OCI-LY1 (cell line): Measurements from ENCODE around the gene CLDND1.
A peak's percentile ranks its signal among the peaks of the same experiment; 100 is the strongest.

Source experiments
- H2AFZ ChIP-seq: fragments of 200-600 bp; sonication (generic), shearing (Covaris generic); 2 replicates; pipeline ENCODE4 v1.6.0; 2014; ENCODE audit warnings: antibody characterized with exemption, mild to moderate bottlenecking, low read length
- H3F3A ChIP-seq: fragments of 200-600 bp; sonication (generic), shearing (Covaris generic); 2 replicates; pipeline ENCODE4 v1.6.0; 2014; ENCODE audit warnings: mild to moderate bottlenecking, antibody characterized with exemption, low read length, moderate library complexity; ENCODE audit not compliant: insufficient read depth
- H3K27ac ChIP-seq: fragments of 200-600 bp; sonication (generic); 2 replicates; pipeline ENCODE4 v1.5.1; 2014; ENCODE audit warnings: low read length, mixed run types, mild to moderate bottlenecking, low read depth; ENCODE audit not compliant: poor library complexity, severe bottlenecking
- H3K27me3 ChIP-seq: fragments of 200-600 bp; sonication (generic); 2 replicates; pipeline ENCODE4 v1.6.0; 2014; ENCODE audit warnings: antibody characterized with exemption, mild to moderate bottlenecking, low read length, moderate library complexity; ENCODE audit not compliant: insufficient read depth
- H3K36me3 ChIP-seq: fragments of 200-600 bp; sonication (generic); 2 replicates; pipeline ENCODE4 v1.6.1; 2014; ENCODE audit warnings: mild to moderate bottlenecking, antibody characterized with exemption, low read length, moderate library complexity, mixed read lengths; ENCODE audit not compliant: insufficient read depth
- H3K4me1 ChIP-seq: fragments of 200-600 bp; sonication (generic); 2 replicates; pipeline ENCODE4 v1.5.1; 2014; ENCODE audit warnings: mild to moderate bottlenecking, low read length, moderate library complexity; ENCODE audit not compliant: insufficient read depth, severe bottlenecking
- H3K4me2 ChIP-seq: fragments of 200-600 bp; sonication (generic), shearing (Covaris generic); 2 replicates; pipeline ENCODE4 v1.6.1; 2014; ENCODE audit warnings: low read length
- H3K4me3 ChIP-seq: fragments of 200-600 bp; sonication (generic); 2 replicates; pipeline ENCODE4 v1.5.1; 2014; ENCODE audit warnings: low read length, low read depth, mild to moderate bottlenecking, mixed read lengths; ENCODE audit not compliant: poor library complexity, severe bottlenecking
- H3K79me2 ChIP-seq: fragments of 200-600 bp; shearing (Covaris generic); 2 replicates; pipeline ENCODE4 v1.6.1; 2016; ENCODE audit warnings: mixed run types, low read length, mixed read lengths; ENCODE audit not compliant: insufficient read depth
- H3K9ac ChIP-seq: fragments of 200-600 bp; sonication (generic), shearing (Covaris generic); 2 replicates; pipeline ENCODE4 v1.6.1; 2014; ENCODE audit warnings: mild to moderate bottlenecking, low read length, mixed read lengths
- H3K9me2 ChIP-seq: fragments of 200-600 bp; sonication (generic), shearing (Covaris generic); 2 replicates; pipeline ENCODE4 v1.6.1; 2014; ENCODE audit warnings: low read depth, mild to moderate bottlenecking, low read length, mixed read lengths
- H3K9me3 ChIP-seq: fragments of 200-600 bp; shearing (Covaris generic); 2 replicates; pipeline ENCODE4 v1.6.1; 2014; ENCODE audit warnings: low read length, mixed read lengths
- H4K20me1 ChIP-seq: fragments of 200-600 bp; sonication (generic), shearing (Covaris generic); 2 replicates; pipeline ENCODE4 v1.6.0; 2016; ENCODE audit warnings: mild to moderate bottlenecking, low read length; ENCODE audit not compliant: insufficient read depth
- CTCF ChIP-seq: fragments of 200-600 bp; sonication (generic), shearing (Covaris generic); IDR thresholded peaks from 2 replicates; pipeline ENCODE4 v1.5.1; 2017; ENCODE audit warnings: mild to moderate bottlenecking, antibody characterized with exemption, low read length, moderate library complexity, mixed read lengths
- EZH2 ChIP-seq: fragments of 200-600 bp; sonication (generic), shearing (Covaris generic); IDR thresholded peaks from 2 replicates; pipeline ENCODE4 v1.8.0; 2017; ENCODE audit warnings: borderline replicate concordance, mixed run types, mild to moderate bottlenecking, antibody characterized with exemption, low read length, moderate library complexity, mixed read lengths

CLDND1 gene

GRCh38 chr3:98558100-98558827 lies 35.6 kb upstream of the CLDND1 start:
- H3K9ac ChIP-seq = no peak overlapping the region
- H3K4me2 ChIP-seq = no peak overlapping the region
- no peaks in the 10 kb centered on the region for H3K9me3 ChIP-seq
- H3K27me3 ChIP-seq = no peaks in the 10 kb centered on the region
- no peak overlapping the region for H3K4me3 ChIP-seq
- peaks cover 50% of the 10 kb centered on the region for H3K4me1 ChIP-seq
- no peaks in the 10 kb centered on the region for H3K36me3 ChIP-seq
- no peaks in the 10 kb centered on the region for H4K20me1 ChIP-seq
- H3K79me2 ChIP-seq = no peaks in the 10 kb centered on the region
- H3F3A ChIP-seq = no peaks in the 10 kb centered on the region; the same call in 1 of the 2 replicates
- no peak overlapping the region for H2AFZ ChIP-seq
- H3K9me2 ChIP-seq = no peaks in the 10 kb centered on the region
- no peak overlapping the region for H3K27ac ChIP-seq
- no peak for TF ChIP-seq EZH2
- TF ChIP-seq CTCF = no peak

GRCh38 chr3:98557324-98558010 lies 34.8 kb upstream of the CLDND1 start:
- Histone ChIP-seq H3K9ac (no peak overlapping the region), H3K9me2 (no peaks in the 10 kb centered on the region), H3K27ac (no peak overlapping the region), H3K9me3 (no peaks in the 10 kb centered on the region), H3F3A (no peaks in the 10 kb centered on the region; the same call in 1 of the 2 replicates), H2AFZ (no peak overlapping the region), H3K4me2 (peak overlapping the region; percentile 16; the same call in 1 of the 2 replicates), H3K27me3 (no peaks in the 10 kb centered on the region), H3K4me3 (no peak overlapping the region), H4K20me1 (no peaks in the 10 kb centered on the region), H3K4me1 (peaks cover 42% of the 10 kb centered on the region), H3K36me3 (no peaks in the 10 kb centered on the region), H3K79me2 (no peaks in the 10 kb centered on the region)
- no peak for TF ChIP-seq CTCF
- TF ChIP-seq EZH2 = no peak

- peak overlapping the region; percentile 58 for H3K4me2 ChIP-seq
- TF ChIP-seq EZH2 = no peak
- no peak for TF ChIP-seq CTCF
- H3K9ac ChIP-seq = peak overlapping the region; percentile 7; the same call in 1 of the 2 replicates
- H3K27me3 ChIP-seq = no peaks in the 10 kb centered on the region
- peak overlapping the region; percentile 43 for H3K4me3 ChIP-seq
- H3K27ac ChIP-seq = peak overlapping the region; percentile 67
- no peaks in the 10 kb centered on the region for H3K36me3 ChIP-seq
- no peaks in the 10 kb centered on the region for H3K9me3 ChIP-seq
- no peaks in the 10 kb centered on the region; the same call in 1 of the 2 replicates for H3F3A ChIP-seq
- no peaks in the 10 kb centered on the region for H4K20me1 ChIP-seq
- 0 out of 2 replicates have a peak overlapping the region, but pooled peaks have one; percentile 34 for H2AFZ ChIP-seq
- no peaks in the 10 kb centered on the region for H3K9me2 ChIP-seq
- no peaks in the 10 kb centered on the region for H3K79me2 ChIP-seq
- H3K4me1 ChIP-seq = peaks cover 41% of the 10 kb centered on the region
Observed at GRCh38 chr3:98556164-98557130, 33.7 kb upstream of the CLDND1 start.
